Left ventricle myocardium inferior (tissue), 1 donor: ENCODE measurements around the gene SEMA5B. TPM values are rescaled to one million over a fixed set of nuclear protein-coding genes. Genes with fewer than 3 reads are reported as not detected.

ENCODE experiments used
- DNase-seq: peaks from one replicate; pipeline ENCODE4 v3.0.0-alpha.2; 2020
- H3K27ac ChIP-seq: fragments of 200-600 bp; replicated peaks from 2 replicates; pipeline ENCODE4 v1.8.0; 2021
- H3K27me3 ChIP-seq: fragments of 200-600 bp; 2 replicates; pipeline ENCODE4 v1.8.0; 2021; ENCODE audit warnings: low read depth
- H3K36me3 ChIP-seq: fragments of 200-600 bp; 2 replicates; pipeline ENCODE4 v1.8.0; 2021
- H3K4me1 ChIP-seq: fragments of 200-600 bp; 2 replicates; pipeline ENCODE4 v1.8.0; 2021
- H3K4me3 ChIP-seq: fragments of 200-600 bp; 2 replicates; pipeline ENCODE4 v1.8.0; 2021; ENCODE audit warnings: mild to moderate bottlenecking, moderate library complexity
- H3K9me3 ChIP-seq: fragments of 200-600 bp; replicated peaks from 2 replicates; pipeline ENCODE4 v1.8.0; 2021
- intact Hi-C: fragments of 100-400 bp; cut with micrococcal nuclease; formaldehyde crosslinking; loops from one replicate; pipeline ENCODE4 v1.11.0; 2022
- total RNA-seq: library from RNA; stranded (reverse); fragmentation: NEBNext Ultra II Directional; extraction: Animal tissue kit (Norgen Biotek cat#: 25700); gene quantifications from one replicate; pipeline ENCODE4 v1.2.1, GENCODE V29; 2021
- TF ChIP-seq, protein P1 (sequence below): fragments of 200-600 bp; IDR thresholded peaks from 2 replicates; pipeline ENCODE4 v1.8.0; 2021; ENCODE audit warnings: antibody characterized with exemption, mild to moderate bottlenecking, borderline replicate concordance
- donor health status: DM: no; HTN: yes; CAD: no; lungs with severe emphysema.

SEMA5B gene
- total RNA-seq, 1 donor from 2014 or later = 5.3 TPM

GRCh38 chr3:123005291-123005690, 22.3 kb downstream of the SEMA5B start:
- Histone ChIP-seq H3K4me1 (no peaks in the 10 kb centered on the region), H3K4me3 (no peak overlapping the region), H3K27ac (no peak overlapping the region), H3K36me3 (no peaks in the 10 kb centered on the region), H3K9me3 (no peaks in the 10 kb centered on the region), H3K27me3 (no peaks in the 10 kb centered on the region)
- intact Hi-C loops = no loop called here
- DNase-seq = no peak
- TF ChIP-seq, protein P1, sequence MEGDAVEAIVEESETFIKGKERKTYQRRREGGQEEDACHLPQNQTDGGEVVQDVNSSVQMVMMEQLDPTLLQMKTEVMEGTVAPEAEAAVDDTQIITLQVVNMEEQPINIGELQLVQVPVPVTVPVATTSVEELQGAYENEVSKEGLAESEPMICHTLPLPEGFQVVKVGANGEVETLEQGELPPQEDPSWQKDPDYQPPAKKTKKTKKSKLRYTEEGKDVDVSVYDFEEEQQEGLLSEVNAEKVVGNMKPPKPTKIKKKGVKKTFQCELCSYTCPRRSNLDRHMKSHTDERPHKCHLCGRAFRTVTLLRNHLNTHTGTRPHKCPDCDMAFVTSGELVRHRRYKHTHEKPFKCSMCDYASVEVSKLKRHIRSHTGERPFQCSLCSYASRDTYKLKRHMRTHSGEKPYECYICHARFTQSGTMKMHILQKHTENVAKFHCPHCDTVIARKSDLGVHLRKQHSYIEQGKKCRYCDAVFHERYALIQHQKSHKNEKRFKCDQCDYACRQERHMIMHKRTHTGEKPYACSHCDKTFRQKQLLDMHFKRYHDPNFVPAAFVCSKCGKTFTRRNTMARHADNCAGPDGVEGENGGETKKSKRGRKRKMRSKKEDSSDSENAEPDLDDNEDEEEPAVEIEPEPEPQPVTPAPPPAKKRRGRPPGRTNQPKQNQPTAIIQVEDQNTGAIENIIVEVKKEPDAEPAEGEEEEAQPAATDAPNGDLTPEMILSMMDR = no peak

DNA sequence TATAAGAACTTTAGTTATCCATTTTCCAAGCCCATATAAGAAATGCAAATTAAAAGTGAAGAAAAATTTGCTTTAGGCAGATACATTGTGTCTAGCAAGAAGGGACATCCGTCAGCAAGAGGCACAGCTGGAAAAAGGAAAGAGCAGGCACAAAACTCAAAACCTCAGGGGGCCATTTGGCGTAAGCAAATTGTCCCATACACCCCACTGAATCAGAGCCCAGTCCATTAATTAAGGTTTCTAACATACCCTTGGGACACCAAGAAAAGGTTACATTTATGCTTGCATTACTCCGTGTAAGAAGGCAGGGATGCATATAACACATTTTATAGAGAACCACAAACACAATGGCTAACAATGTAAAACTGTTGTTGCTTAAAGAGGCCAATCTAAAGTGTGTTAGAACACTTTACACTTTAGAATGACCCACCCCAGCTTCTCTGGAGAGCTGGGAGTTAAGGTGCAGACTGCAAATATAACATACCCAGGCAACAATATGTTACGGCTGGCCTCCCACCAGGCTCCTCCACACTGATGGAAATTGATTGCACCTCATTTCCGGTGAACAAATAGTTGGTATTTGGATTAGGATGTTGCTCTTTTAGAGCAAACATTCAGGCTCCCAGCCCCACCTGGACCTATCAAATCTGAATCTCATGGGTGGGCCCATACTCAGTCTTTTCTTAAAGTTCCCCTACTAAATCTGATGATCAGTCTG, 23.2 kb downstream of the SEMA5B start:
- no peak overlapping the region for H3K27ac ChIP-seq
- H3K27me3 ChIP-seq = no peaks in the 10 kb centered on the region
- TF ChIP-seq, protein P1 = no peak
- intact Hi-C loops = no loop called here
- no peak for DNase-seq
- no peaks in the 10 kb centered on the region for H3K36me3 ChIP-seq
- H3K4me1 ChIP-seq = no peaks in the 10 kb centered on the region
- no peak overlapping the region for H3K4me3 ChIP-seq
- no peaks in the 10 kb centered on the region for H3K9me3 ChIP-seq

- Histone ChIP-seq H3K27me3 (no peaks in the 10 kb centered on the region), H3K4me3 (no peak overlapping the region), H3K27ac (no peak overlapping the region), H3K36me3 (no peaks in the 10 kb centered on the region), H3K9me3 (no peaks in the 10 kb centered on the region), H3K4me1 (no peaks in the 10 kb centered on the region)
- intact Hi-C loops = no loop called here
- DNase-seq = no peak
- TF ChIP-seq, protein P1 = no peak
Observed at GRCh38 chr3:123002749-123003497, 24.6 kb downstream of the SEMA5B start.

- intact Hi-C loops = no loop called here
- DNase-seq = no peak
- Histone ChIP-seq H3K9me3 (no peaks in the 10 kb centered on the region), H3K27me3 (no peaks in the 10 kb centered on the region), H3K4me1 (no peaks in the 10 kb centered on the region), H3K27ac (no peak overlapping the region), H3K4me3 (no peak overlapping the region), H3K36me3 (no peaks in the 10 kb centered on the region)
- TF ChIP-seq, protein P1 = no peak
Observed at GRCh38 chr3:123002100-123002748, 25.3 kb downstream of the SEMA5B start.

DNA sequence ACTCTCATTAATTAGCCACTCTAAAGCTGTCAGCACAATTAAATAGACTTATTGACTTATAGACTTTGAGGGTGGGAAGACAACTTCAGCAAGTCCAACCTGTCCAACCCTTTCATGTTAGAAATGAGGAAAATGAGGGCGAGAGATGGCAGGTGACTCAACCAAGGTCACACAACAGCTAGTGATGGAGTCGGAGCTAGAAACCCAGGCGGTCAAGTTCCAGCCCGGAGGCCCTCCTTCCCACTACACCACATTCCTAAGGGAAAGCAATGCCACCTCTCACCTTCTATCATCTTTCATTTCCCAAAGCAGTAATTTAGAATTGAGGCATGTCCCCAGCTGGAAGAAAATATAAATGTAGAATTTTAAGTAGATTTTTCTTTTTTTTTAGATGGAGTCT, 28.7 kb downstream of the SEMA5B start:
- Histone ChIP-seq H3K4me1 (peaks cover 15% of the 10 kb centered on the region), H3K9me3 (no peaks in the 10 kb centered on the region), H3K27me3 (no peaks in the 10 kb centered on the region), H3K27ac (no peak overlapping the region), H3K4me3 (no peak overlapping the region), H3K36me3 (no peaks in the 10 kb centered on the region)
- intact Hi-C loops = no loop called here
- TF ChIP-seq, protein P1 = no peak
- no peak for DNase-seq
